IMR-90 (cell line): ENCODE data around the gene TAB2. TPM values are rescaled to one million over a fixed set of nuclear protein-coding genes. Genes with fewer than 3 reads are reported as not detected.
A peak's percentile ranks its signal among the peaks of the same experiment; 100 is the strongest.

Source experiments
- ATAC-seq: fragments of 200-7000 bp; cut with Tn5 transposase; 2 replicates; pipeline ENCODE4 v1.9.1; 2020; ENCODE audit warnings: low read depth, mild to moderate bottlenecking, moderate library complexity
- BruUV-seq: library from RNA; stranded (reverse); fragments of 400-500 nt; replicated peaks from 2 replicates; lab custom pipeline; 2021; lab: Mats Ljungman, UMichigan
- CTCF ChIA-PET: fragments of 300-600 bp; formaldehyde crosslinking; extraction: SDS; loops from one replicate; lab custom pipeline; 2021; ENCODE audit warnings: antibody characterized with exemption; lab: Yijun Ruan, JAX
- POLR2A ChIA-PET: fragments of 300-600 bp; sonication (Branson Sonifier 250); formaldehyde crosslinking; loops from one replicate; lab custom pipeline; 2022; ENCODE audit warnings: antibody characterized with exemption; ENCODE audit not compliant: unreplicated experiment; lab: Charles Lee
- DNase-seq: peaks from one replicate; pipeline ENCODE4 v3.0.0; 2013
- H2AFZ ChIP-seq: replicated peaks from 2 replicates; pipeline ENCODE3; 2013; ENCODE audit warnings: low read length, mild to moderate bottlenecking; ENCODE audit not compliant: poor library complexity
- H2AK5ac ChIP-seq: 2 replicates; pipeline ENCODE4 v1.6.1; 2013; ENCODE audit warnings: low read depth, low read length, inconsistent platforms
- H2AK9ac ChIP-seq: replicated peaks from 2 replicates; pipeline ENCODE3; 2013; ENCODE audit warnings: mild to moderate bottlenecking, low read depth, low read length, moderate library complexity; ENCODE audit not compliant: poor library complexity
- H2BK120ac ChIP-seq: 2 replicates; pipeline ENCODE4 v1.6.1; 2013; ENCODE audit warnings: low read depth, low read length, inconsistent platforms
- H2BK15ac ChIP-seq: 3 replicates; pipeline ENCODE4 v1.6.1; 2013; ENCODE audit warnings: low read depth, low read length, inconsistent platforms
- H2BK20ac ChIP-seq: 2 replicates; pipeline ENCODE4 v1.6.1; 2013; ENCODE audit warnings: low read depth, mild to moderate bottlenecking, inconsistent platforms, low read length, moderate library complexity
- H2BK5ac ChIP-seq: 2 replicates; pipeline ENCODE4 v1.6.1; 2013; ENCODE audit warnings: mild to moderate bottlenecking, low read depth, low read length, inconsistent platforms; ENCODE audit not compliant: poor library complexity, severe bottlenecking
- H3K14ac ChIP-seq: replicated peaks from 2 replicates; pipeline ENCODE4 v1.6.1; 2013; ENCODE audit warnings: low read depth, low read length, inconsistent platforms
- H3K18ac ChIP-seq: 2 replicates; pipeline ENCODE4 v1.6.1; 2013; ENCODE audit warnings: low read depth, low read length, control low read depth
- H3K23ac ChIP-seq: 2 replicates; pipeline ENCODE4 v1.6.1; 2013; ENCODE audit warnings: low read depth, low read length, inconsistent platforms
- H3K27ac ChIP-seq: 2 replicates; pipeline ENCODE4 v1.5.1; 2013; ENCODE audit warnings: mild to moderate bottlenecking, control low read depth, low read length; ENCODE audit not compliant: insufficient read depth
- H3K27me3 ChIP-seq: 2 replicates; pipeline ENCODE4 v1.6.1; 2013; ENCODE audit warnings: low read length; ENCODE audit not compliant: control insufficient read depth, insufficient read depth
- H3K36me3 ChIP-seq: 2 replicates; pipeline ENCODE4 v1.6.1; 2013; ENCODE audit warnings: low read length, mixed read lengths; ENCODE audit not compliant: control insufficient read depth, insufficient read depth
- H3K4ac ChIP-seq: 2 replicates; pipeline ENCODE4 v1.6.1; 2013; ENCODE audit warnings: low read depth, low read length, inconsistent platforms
- H3K4me1 ChIP-seq: 2 replicates; pipeline ENCODE4 v1.6.1; 2013; ENCODE audit warnings: low read length, mixed read lengths; ENCODE audit not compliant: control insufficient read depth, insufficient read depth
- H3K4me2 ChIP-seq: 2 replicates; pipeline ENCODE4 v1.6.1; 2013; ENCODE audit warnings: low read depth, mild to moderate bottlenecking, control low read depth, low read length, moderate library complexity
- H3K4me3 ChIP-seq: 2 replicates; pipeline ENCODE4 v1.5.1; 2013; ENCODE audit warnings: low read depth, mild to moderate bottlenecking, control low read depth, low read length, moderate library complexity; ENCODE audit not compliant: insufficient read depth
- H3K56ac ChIP-seq: 2 replicates; pipeline ENCODE4 v1.6.1; 2013; ENCODE audit warnings: low read length, inconsistent platforms; ENCODE audit not compliant: insufficient read depth; ENCODE audit errors: extremely low read depth
- H3K79me1 ChIP-seq, 2 experiments: 2 replicates each; pipeline ENCODE4 v1.6.1; 2013; ENCODE audit warnings: low read length in 2 of 2, inconsistent platforms in 1 of 2, low read depth in 1 of 2
- H3K9ac ChIP-seq: 2 replicates; pipeline ENCODE4 v1.6.1; 2013; ENCODE audit warnings: low read depth, low read length, control low read depth
- H3K9me1 ChIP-seq: 2 replicates; pipeline ENCODE4 v1.6.1; 2013; ENCODE audit warnings: low read length, inconsistent platforms; ENCODE audit not compliant: insufficient read depth
- H3K9me3 ChIP-seq: 2 replicates; pipeline ENCODE4 v1.6.1; 2013; ENCODE audit warnings: low read length; ENCODE audit not compliant: control insufficient read depth, insufficient read depth
- H4K20me1 ChIP-seq: 2 replicates; pipeline ENCODE4 v1.6.1; 2013; ENCODE audit warnings: low read length, inconsistent platforms; ENCODE audit not compliant: insufficient read depth
- H4K5ac ChIP-seq: 2 replicates; pipeline ENCODE4 v1.6.1; 2013; ENCODE audit warnings: mild to moderate bottlenecking, low read depth, low read length, control low read depth
- H4K8ac ChIP-seq, 2 experiments: 2 replicates each; pipeline ENCODE4 v1.6.1; 2013; ENCODE audit warnings: low read depth in 2 of 2, low read length in 2 of 2, control low read depth in 1 of 2, inconsistent platforms in 1 of 2
- H4K91ac ChIP-seq: 2 replicates; pipeline ENCODE4 v1.6.1; 2013; ENCODE audit warnings: low read depth, low read length, inconsistent platforms; ENCODE audit not compliant: insufficient read depth
- CEBPB ChIP-seq: IDR thresholded peaks from 2 replicates; pipeline ENCODE4 v1.6.1; 2012; ENCODE audit warnings: low read depth, low read length, improper control_type of control experiment
- MAFK ChIP-seq: IDR thresholded peaks from 2 replicates; pipeline ENCODE4 v1.6.1; 2012; ENCODE audit warnings: low read depth, low read length, improper control_type of control experiment
- MXI1 ChIP-seq: IDR thresholded peaks from 2 replicates; pipeline ENCODE4 v1.6.1; 2012; ENCODE audit warnings: low read depth, mild to moderate bottlenecking, low read length, moderate library complexity, borderline replicate concordance
- RAD21 ChIP-seq: IDR thresholded peaks from 2 replicates; pipeline ENCODE4 v1.6.1; 2012; ENCODE audit warnings: low read length, improper control_type of control experiment
- RCOR1 ChIP-seq: IDR thresholded peaks from 2 replicates; pipeline ENCODE4 v1.6.1; 2012; ENCODE audit warnings: mild to moderate bottlenecking, low read length, improper control_type of control experiment; ENCODE audit not compliant: insufficient replicate concordance
- RFX5 ChIP-seq: IDR thresholded peaks from 2 replicates; pipeline ENCODE4 v1.8.0; 2012; ENCODE audit warnings: low read depth, mild to moderate bottlenecking, low read length, moderate library complexity
- WGBS, 2 experiments: methylation state at CpG; one replicate each; pipeline versions ENCODE4 v1.1.5 to v1.1.7; 2013; ENCODE audit warnings: missing lambda C conversion rate in 2 of 2; ENCODE audit not compliant: insufficient read length in 1 of 2; ENCODE audit errors: extremely low coverage in 2 of 2; 5-methylcytosine and 5-hydroxymethylcytosine counted together
- dilution Hi-C: fragments of 300-500 bp; cut with HindIII; formaldehyde crosslinking; loops from one replicate; pipeline ENCODE4 v1.14.3; 2018; ENCODE audit warnings: low sequenced_read_pairs; ENCODE audit not compliant: unreplicated experiment
- in situ Hi-C: fragments of 300-500 bp; cut with MboI; formaldehyde crosslinking; loops from 3 replicates; pipeline ENCODE4 v1.14.3; 2019; ENCODE audit warnings: low sequenced_read_pairs, inconsistent platforms, mixed read lengths
- intact Hi-C: fragments of 100-400 bp; cut with micrococcal nuclease; formaldehyde crosslinking; loops from 2 replicates; pipeline ENCODE4 v1.10.0; 2022
- polyA plus RNA-seq, 3 experiments: library from polyadenylated mRNA; depleted of rRNA; stranded (reverse); fragments of >200 nt; gene quantifications; 2 replicates each; pipeline ENCODE4 v1.2.3, GENCODE V29; 2012; ENCODE audit warnings: low replicate concordance in 1 of 3
- total RNA-seq: library from RNA; depleted of rRNA; stranded (reverse); fragments of >200 nt; gene quantifications from 2 replicates; pipeline ENCODE4 v1.2.3, GENCODE V29; 2012
- TF ChIP-seq, protein P1 (sequence below): fragments of 150-350 bp; IDR thresholded peaks from 2 replicates; pipeline ENCODE4 v1.6.1; 2017; ENCODE audit warnings: mild to moderate bottlenecking, antibody characterized with exemption, low read length, low read depth
- TF ChIP-seq, protein P2 (sequence below): fragments of 150-350 bp; IDR thresholded peaks from 2 replicates; pipeline ENCODE4 v1.6.1; 2016; ENCODE audit warnings: low read depth, mild to moderate bottlenecking, low read length, moderate library complexity, borderline replicate concordance

Gene TAB2
- total and polyA plus RNA-seq, 2 of the 4 experiments (the other 2 are of a cell fraction), result 20.8 to 25.3 TPM

DNA sequence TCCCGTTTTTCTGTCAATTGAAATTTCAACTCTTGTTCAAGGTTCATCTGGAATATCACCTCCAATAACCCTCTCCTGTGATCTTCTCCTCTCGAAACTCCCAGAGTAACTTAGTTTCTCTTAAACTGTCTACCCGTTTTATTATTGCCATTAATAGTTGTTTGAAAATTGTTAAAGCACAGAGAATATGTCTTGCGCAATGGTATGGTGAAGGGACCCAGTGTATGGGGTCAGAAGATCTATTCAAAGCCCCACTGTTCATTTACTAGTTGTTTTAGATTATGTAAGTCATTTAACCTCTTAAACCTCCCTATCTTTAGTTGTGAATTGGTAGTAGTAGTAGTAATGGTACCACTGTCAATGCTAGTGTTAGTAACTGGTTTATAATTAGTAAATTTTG lies 6.2 kb upstream of the TAB2 start:
- Histone ChIP-seq H3K27me3 (no peaks in the 10 kb centered on the region; the same call in 1 of the 2 replicates), H2AK5ac (no peak overlapping the region), H4K8ac (no peak overlapping the region), H3K79me1 (no peaks in the 10 kb centered on the region; a peak in 1 of 4 replicates), H3K4me3 (no peak overlapping the region), H2AFZ (no peak overlapping the region), H3K36me3 (no peaks in the 10 kb centered on the region), H2BK15ac (no peak overlapping the region), H2BK5ac (no peak overlapping the region), H3K4me2 (no peak overlapping the region), H3K23ac (no peak overlapping the region), H3K9me1 (0 out of 2 replicates have a peak, but pooled peaks cover 3% of the 10 kb centered on the region), H3K4me1 (peaks cover 4% of the 10 kb centered on the region; the same call in 1 of the 2 replicates), H4K20me1 (no peaks in the 10 kb centered on the region), H4K91ac (no peak overlapping the region), H3K4ac (no peak overlapping the region), H3K9ac (no peak overlapping the region), H2BK20ac (no peak overlapping the region), H3K9me3 (no peaks in the 10 kb centered on the region), H2AK9ac (no peak overlapping the region), H2BK120ac (no peak overlapping the region), H3K27ac (no peak overlapping the region), H3K18ac (no peak overlapping the region), H4K5ac (no peak overlapping the region), H3K56ac (no peak overlapping the region), H3K14ac (no peak overlapping the region)
- DNase-seq, result no peak
- TF ChIP-seq MAFK (no peak), MXI1 (no peak), CEBPB (peak; percentile 86), RAD21 (no peak), RFX5 (no peak), RCOR1 (no peak)
- TF ChIP-seq, protein P1, sequence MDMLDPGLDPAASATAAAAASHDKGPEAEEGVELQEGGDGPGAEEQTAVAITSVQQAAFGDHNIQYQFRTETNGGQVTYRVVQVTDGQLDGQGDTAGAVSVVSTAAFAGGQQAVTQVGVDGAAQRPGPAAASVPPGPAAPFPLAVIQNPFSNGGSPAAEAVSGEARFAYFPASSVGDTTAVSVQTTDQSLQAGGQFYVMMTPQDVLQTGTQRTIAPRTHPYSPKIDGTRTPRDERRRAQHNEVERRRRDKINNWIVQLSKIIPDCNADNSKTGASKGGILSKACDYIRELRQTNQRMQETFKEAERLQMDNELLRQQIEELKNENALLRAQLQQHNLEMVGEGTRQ, result no peak
- TF ChIP-seq, protein P2, sequence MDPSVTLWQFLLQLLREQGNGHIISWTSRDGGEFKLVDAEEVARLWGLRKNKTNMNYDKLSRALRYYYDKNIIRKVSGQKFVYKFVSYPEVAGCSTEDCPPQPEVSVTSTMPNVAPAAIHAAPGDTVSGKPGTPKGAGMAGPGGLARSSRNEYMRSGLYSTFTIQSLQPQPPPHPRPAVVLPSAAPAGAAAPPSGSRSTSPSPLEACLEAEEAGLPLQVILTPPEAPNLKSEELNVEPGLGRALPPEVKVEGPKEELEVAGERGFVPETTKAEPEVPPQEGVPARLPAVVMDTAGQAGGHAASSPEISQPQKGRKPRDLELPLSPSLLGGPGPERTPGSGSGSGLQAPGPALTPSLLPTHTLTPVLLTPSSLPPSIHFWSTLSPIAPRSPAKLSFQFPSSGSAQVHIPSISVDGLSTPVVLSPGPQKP, result no peak
- ChIA-PET CTCF (no interaction called here), POLR2A (no interaction called here)
- WGBS, 2 experiments, result 80% methylated on average over 1 of the region's 4 CpGs; no CpG with 5 or more reads in 1 of the 2 experiments
- intact Hi-C loops, result no loop called here
- no peak for ATAC-seq
- in situ Hi-C loops, result no loop called here
- dilution Hi-C loops, result no loop called here
- BruUV-seq, result no TSS peak
